Stimulated activated CD4-positive, alpha-beta T cell treated with anti-CD3 and anti-CD28 coated beads, Interleukin-1b, Interleukin-23, amount 100 ng/mL, for 24 hours (primary cell): Measurements from ENCODE around the gene MYPOP.
A peak's percentile ranks its signal among the peaks of the same experiment; 100 is the strongest.
"Not testable (repeated sequence)": the region's sequence is repeated elsewhere in the genome, so short reads cannot be mapped to it uniquely, and the experiment has no call there.

ENCODE experiments used
- DNase-seq, 4 experiments: peaks; one replicate each; pipeline ENCODE4 v3.0.0-alpha.2; 2020; ENCODE audit warnings: low read depth in 4 of 4, low spot score in 1 of 4

MYPOP gene

GRCh38 chr19:45911291-45911690 lies 8.9 kb upstream of the MYPOP start:
- DNase-seq = no peak

- DNase-seq = no peak
Observed at GRCh38 chr19:45908956-45909355, 6.5 kb upstream of the MYPOP start.

GRCh38 chr19:45906221-45906620 lies 3.8 kb upstream of the MYPOP start:
- DNase-seq = no peak

- DNase-seq = no peak
Observed at GRCh38 chr19:45905011-45905410, 2.6 kb upstream of the MYPOP start.

DNA sequence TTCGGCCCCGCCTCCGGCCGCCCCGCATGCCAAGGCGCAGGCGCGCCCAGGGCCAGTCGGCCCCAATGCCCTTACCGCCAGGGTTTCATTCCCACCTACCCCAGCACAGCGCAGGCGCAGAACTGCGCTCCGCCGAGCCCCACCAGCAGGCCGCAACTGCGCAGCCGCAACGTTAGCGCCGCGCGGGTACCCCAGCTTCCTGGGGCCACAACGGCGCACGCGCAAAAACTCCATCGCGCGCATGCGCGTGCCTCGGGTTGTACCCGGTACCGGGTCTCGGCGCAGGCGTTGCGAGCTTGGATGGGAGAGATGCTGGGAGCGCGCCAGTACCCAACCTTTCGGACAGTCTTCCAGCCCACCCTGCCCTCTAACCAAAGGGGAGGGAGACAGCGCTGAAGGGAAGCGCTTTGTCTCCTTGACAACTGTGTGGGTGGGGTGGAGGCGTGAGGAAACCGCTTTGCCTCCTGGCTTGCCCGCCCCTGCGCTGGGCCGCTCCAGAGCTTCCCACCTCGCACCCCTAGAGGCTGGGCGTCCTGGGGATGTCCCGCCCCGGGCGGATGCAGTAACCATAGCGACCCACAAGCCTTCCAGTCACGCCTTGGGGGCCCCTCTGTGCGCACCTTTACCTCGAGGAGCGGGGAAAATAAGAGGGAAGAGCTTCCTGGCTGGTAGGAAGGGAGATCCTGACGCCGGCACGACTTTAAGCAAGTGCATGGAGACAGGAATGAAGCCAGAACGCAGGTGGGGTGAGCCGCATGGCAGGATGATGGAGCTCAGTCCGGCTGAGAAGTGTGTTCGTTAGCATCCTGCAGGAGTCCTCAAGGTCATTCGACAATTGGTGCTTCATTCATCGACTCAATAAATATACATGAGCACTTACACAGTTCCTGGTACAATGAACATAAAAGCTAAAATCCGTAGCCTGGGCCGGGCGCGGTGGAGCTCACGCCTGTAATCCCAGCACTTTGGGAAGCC lies 525 bp upstream of the MYPOP start:
- DNase-seq = peak; percentile 97 to 100 (median 98)

- DNase-seq = peak in 1 of 4 experiments; percentile 11
Observed at GRCh38 chr19:45901432-45901911, 941 bp downstream of the MYPOP start.

GRCh38 chr19:45900738-45901431 lies 1.5 kb downstream of the MYPOP start:
- DNase-seq = no peak

GRCh38 chr19:45899919-45900589 lies 2.4 kb downstream of the MYPOP start:
- DNase-seq = no peak

- DNase-seq = no peak
Observed at GRCh38 chr19:45899253-45899652, 3.2 kb downstream of the MYPOP start.

DNA sequence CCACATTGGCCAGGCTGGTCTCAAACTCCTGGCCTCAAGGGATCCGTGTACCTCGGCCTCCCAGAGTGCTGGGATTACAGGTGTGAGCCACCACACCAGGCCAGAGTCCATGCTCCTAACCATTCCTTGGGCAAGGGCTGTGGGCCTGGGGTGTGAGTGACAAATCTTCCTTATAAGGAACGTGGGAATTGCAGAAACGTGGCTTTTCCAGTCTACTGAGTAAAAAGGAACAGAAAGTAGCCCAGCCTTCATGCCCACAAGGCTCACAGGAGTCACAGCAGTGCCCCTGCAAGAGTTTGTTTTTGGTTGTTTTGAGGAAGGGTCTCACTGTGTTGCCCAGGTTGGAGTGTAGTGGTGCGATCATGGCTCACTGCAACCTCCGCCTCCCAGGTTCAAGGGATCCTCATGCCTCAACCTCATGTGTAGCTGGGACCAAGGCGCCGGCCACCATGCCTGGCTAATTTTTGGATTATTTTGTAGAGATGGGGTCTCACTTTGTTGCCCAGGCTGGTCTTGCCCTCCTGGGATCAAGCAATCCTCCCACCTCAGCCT lies 5.1 kb downstream of the MYPOP start:
- no peak for DNase-seq

DNA sequence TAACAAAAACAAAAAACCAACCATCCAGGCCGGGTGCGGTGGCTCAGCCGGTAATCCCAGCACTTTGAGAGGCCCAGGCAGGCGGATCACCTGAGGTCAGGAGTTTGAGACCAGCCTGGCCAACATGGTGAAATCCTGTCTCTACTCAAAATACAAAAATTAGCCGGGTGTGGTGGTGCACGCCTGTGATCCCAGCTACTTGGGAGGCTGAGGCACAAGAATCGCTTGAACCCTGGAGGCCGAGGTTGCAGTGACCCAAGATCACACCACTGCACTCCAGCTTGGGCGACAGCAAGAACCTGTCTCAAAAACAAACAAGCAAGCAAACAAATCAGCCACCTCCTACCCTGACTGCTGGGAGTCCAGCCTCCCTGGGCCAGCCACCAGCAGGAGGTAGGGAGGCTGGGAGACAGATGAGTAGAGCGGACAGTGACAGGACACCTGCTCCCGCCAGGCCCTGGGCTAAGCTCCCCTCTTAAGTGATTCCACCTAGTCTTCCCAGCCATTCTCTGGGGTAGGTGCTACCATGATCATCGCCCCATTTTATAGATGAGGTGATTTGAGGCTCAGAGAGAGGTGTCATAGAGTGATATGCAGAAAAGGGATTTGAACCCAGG lies 6.3 kb downstream of the MYPOP start:
- DNase-seq = not testable (repeated sequence)

DNA sequence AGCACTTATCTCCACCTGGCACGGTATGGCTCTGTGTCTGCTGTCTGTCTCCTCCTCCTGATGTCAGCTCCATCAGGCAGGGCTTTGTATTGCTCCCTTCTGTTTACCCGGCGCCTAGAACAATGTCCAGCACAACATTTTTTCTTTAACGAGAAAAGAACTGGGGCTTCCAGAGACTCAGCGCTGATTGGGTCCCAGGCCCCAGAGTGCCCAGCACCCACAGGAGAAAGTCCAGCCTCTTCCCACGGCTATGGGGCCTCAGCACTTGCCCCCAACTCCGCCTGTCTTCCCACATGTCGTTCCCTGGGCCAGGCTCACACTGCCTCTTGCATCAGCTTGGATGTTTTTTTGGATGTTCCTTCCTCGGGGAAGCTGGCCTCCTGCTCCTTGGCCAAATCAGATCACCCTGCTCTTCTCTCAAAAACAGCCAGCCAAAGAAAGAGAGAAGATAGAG lies 6.9 kb downstream of the MYPOP start:
- no peak for DNase-seq

DNA sequence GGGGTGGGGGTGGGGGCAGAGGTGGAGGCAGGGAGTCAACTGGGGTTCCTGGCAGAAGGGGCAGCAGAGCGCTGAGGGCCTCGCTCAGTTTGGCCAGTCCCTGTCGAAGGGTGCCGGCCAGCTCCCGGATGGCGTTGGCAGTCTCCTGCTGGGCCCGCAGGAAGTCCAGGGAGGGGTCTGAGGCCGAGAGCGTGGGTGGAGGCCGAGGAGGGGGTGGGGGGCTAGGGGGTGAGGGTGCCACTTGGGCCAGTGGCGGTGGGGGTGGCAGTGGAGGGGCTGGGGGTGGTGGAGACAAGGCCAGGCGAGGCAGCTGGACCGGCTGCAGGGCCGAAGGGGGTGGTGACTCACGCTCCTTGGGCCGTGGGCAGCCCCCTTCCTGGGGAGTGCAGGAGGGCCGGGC lies 11.5 kb downstream of the MYPOP start:
- no peak for DNase-seq

- DNase-seq = no peak
Observed at GRCh38 chr19:45889210-45889885, 13.1 kb downstream of the MYPOP start.

- no peak for DNase-seq
Observed at GRCh38 chr19:45887200-45887710, 15.2 kb downstream of the MYPOP start.

GRCh38 chr19:45886427-45887199 lies 15.8 kb downstream of the MYPOP start:
- DNase-seq = peak; percentile 65 to 83 (median 74)

DNA sequence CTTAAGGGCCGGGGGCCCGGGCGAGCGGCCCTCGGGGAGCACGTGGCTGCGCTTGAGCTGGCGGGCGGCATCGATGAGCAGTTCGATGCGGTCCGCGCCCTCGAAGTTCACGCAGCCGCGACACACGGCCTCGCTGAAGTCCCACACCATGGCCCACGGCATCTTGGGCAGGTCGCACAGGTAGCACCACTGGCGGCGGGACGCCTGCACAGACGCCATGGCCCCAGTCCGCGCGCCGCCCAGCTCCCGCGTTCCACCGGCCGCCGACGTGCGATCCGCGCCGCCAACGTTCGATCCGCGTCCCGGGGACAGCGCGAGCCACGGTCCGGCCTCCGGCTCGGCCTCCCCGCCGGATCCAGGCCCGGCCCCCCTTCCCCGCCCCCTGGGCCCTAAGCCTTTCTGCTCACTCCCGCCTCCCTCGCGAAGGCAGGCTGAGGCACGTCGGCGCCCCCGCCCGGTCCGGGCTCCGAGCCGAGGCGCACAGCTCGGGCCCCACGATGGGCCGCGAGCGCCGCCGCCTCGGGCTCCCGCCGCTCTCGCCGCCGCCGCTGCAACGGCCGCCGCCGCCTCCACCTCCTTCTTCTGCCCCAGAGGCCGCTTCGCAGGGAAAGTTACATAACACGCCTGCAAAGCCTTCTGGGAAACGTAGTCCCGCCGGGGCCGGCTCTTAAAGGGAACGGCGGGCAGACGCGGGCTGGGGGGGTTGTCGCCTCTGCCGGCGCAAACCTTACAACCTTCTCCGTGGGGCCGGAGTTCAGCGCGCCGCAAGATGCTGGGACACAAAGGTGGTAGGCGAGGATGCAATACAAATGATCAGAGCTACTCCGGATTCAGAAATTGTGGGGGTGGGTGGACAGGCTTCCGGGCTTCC lies 16.6 kb downstream of the MYPOP start, which contains the start of gene IRF2BP1:
Gene IRF2BP1 (minus strand): TSS at position 586 of the 871 bp plus-strand sequence. CDS start 367 bp downstream, at position 219.
- DNase-seq = peak; percentile 71 to 81 (median 79)
